HCT116 (cell line): ENCODE results near the gene PAAF1. TPM values are rescaled to one million over a fixed set of nuclear protein-coding genes. Genes with fewer than 3 reads are reported as not detected.

Experiments used
- ATAC-seq: fragments of 200-7000 bp; cut with Tn5 transposase; 2 replicates; pipeline ENCODE4 v1.9.1; 2020; ENCODE audit warnings: mild to moderate bottlenecking, moderate library complexity
- BruUV-seq: library from RNA; stranded (reverse); fragments of 400-500 nt; replicated peaks from 2 replicates; lab custom pipeline; 2021; lab: Mats Ljungman, UMichigan
- CTCF ChIA-PET: fragments of 300-600 bp; sonication (Branson Sonifier 250); formaldehyde crosslinking; loops from one replicate; lab custom pipeline; 2021; ENCODE audit warnings: antibody characterized with exemption; lab: Charles Lee
- POLR2A ChIA-PET: fragments of 300-600, 350-600 bp; sonication (Branson Sonifier 250); formaldehyde crosslinking; loops from one replicate; lab custom pipeline; 2021; ENCODE audit warnings: antibody characterized with exemption; lab: Charles Lee
- RAD21 ChIA-PET, 2 experiments: fragments of 300-600 bp; sonication (Branson Sonifier 250); formaldehyde crosslinking; loops; one replicate each; lab custom pipeline; 2023; ENCODE audit warnings: low total read pairs in 2 of 2; ENCODE audit not compliant: uncharacterized antibody in 2 of 2, unreplicated experiment in 2 of 2, low non-redundant PET in 1 of 2; lab: Charles Lee
- DNase-seq: peaks from one replicate; pipeline ENCODE4 v3.0.0-alpha.2; 2010; ENCODE audit warnings: low read depth, low spot score
- H2AFZ ChIP-seq: fragments of 200-600 bp; shearing (Covaris generic), sonication (generic); 2 replicates; pipeline ENCODE4 v1.6.1; 2017; ENCODE audit warnings: low read depth, mixed run types, mixed read lengths, antibody characterized with exemption, low read length; ENCODE audit not compliant: poor library complexity, severe bottlenecking
- H3K27ac ChIP-seq: 2 replicates; pipeline ENCODE4 v1.5.1; 2012; ENCODE audit warnings: low read depth, low read length
- H3K27me3 ChIP-seq: fragments of 200-600 bp; sonication (generic); 2 replicates; pipeline ENCODE4 v1.6.1; 2016; ENCODE audit warnings: mixed run types, low read length, mixed read lengths; ENCODE audit not compliant: insufficient read depth
- H3K36me3 ChIP-seq, 2 experiments: fragments of 200-500 bp in 1 of 2; fragments of 200-600 bp in 1 of 2; sonication (Bioruptor generic) in 1 of 2; sonication (generic) in 1 of 2; 2 replicates each; pipeline versions ENCODE4 v1.5.1 to v1.6.1; 2014 to 2016; ENCODE audit warnings: low read length in 2 of 2, inconsistent platforms in 1 of 2, mixed read lengths in 1 of 2, mixed run types in 1 of 2; ENCODE audit not compliant: insufficient read depth in 2 of 2, control insufficient read depth in 1 of 2
- H3K4me1 ChIP-seq, 2 experiments: fragments of 200-600 bp in 1 of 2; sonication (generic) in 1 of 2; 2 replicates each; pipeline versions ENCODE4 v1.5.1 to v1.6.1; 2012 to 2017; ENCODE audit warnings: low read length in 2 of 2, inconsistent platforms in 1 of 2, mild to moderate bottlenecking in 1 of 2, mixed read lengths in 1 of 2, mixed run types in 1 of 2, moderate library complexity in 1 of 2; ENCODE audit not compliant: insufficient read depth in 2 of 2, control insufficient read depth in 1 of 2
- H3K4me2 ChIP-seq: fragments of 200-600 bp; sonication (generic); 2 replicates; pipeline ENCODE4 v1.6.1; 2017; ENCODE audit warnings: mixed run types, low read length, mixed read lengths
- H3K4me3 ChIP-seq, 2 experiments: fragments of 200-600 bp in 1 of 2; sonication (generic) in 1 of 2; replicated peaks in 1 of 2; 2 replicates each; pipeline ENCODE4 v1.5.1; 2011 to 2016; ENCODE audit warnings: low read length in 2 of 2, control low read depth in 1 of 2, low read depth in 1 of 2, mild to moderate bottlenecking in 1 of 2, mixed read lengths in 1 of 2, mixed run types in 1 of 2
- H3K79me2 ChIP-seq: fragments of 200-600 bp; sonication (generic); 2 replicates; pipeline ENCODE4 v1.6.1; 2017; ENCODE audit warnings: mild to moderate bottlenecking, mixed run types, low read length, moderate library complexity, mixed read lengths; ENCODE audit not compliant: insufficient read depth
- H3K9ac ChIP-seq: fragments of 200-600 bp; sonication (generic); 2 replicates; pipeline ENCODE4 v1.6.1; 2016; ENCODE audit warnings: low read length, mixed read lengths
- H3K9me2 ChIP-seq: fragments of 200-600 bp; sonication (generic), shearing (Covaris generic); 2 replicates; pipeline ENCODE4 v1.6.1; 2017; ENCODE audit warnings: mixed run types, mild to moderate bottlenecking, moderate library complexity; ENCODE audit not compliant: insufficient read depth
- H3K9me3 ChIP-seq, 2 experiments: fragments of 200-500 bp in 1 of 2; fragments of 200-600 bp in 1 of 2; sonication (Bioruptor generic) in 1 of 2; sonication (generic) in 1 of 2; 2 replicates each; pipeline ENCODE4 v1.6.1; 2014 to 2017; ENCODE audit warnings: low read length in 2 of 2, mixed read lengths in 2 of 2, inconsistent platforms in 1 of 2, low read depth in 1 of 2, mild to moderate bottlenecking in 1 of 2, mixed run types in 1 of 2, moderate library complexity in 1 of 2; ENCODE audit not compliant: control insufficient read depth in 1 of 2, insufficient read depth in 1 of 2
- H4K20me1 ChIP-seq: fragments of 200-600 bp; sonication (generic), shearing (Covaris generic); 2 replicates; pipeline ENCODE4 v1.6.1; 2017; ENCODE audit warnings: mixed run types, mild to moderate bottlenecking, moderate library complexity; ENCODE audit not compliant: insufficient read depth
- EGR1 ChIP-seq: IDR thresholded peaks from 2 replicates; pipeline ENCODE4 v1.6.1; 2012; ENCODE audit warnings: low read depth
- ELF1 ChIP-seq: IDR thresholded peaks from 2 replicates; pipeline ENCODE4 v1.6.1; 2012; ENCODE audit warnings: low read depth, borderline replicate concordance
- EZH2phosphoT487 ChIP-seq: fragments of 200-600 bp; IDR thresholded peaks from 2 replicates; pipeline ENCODE4 v1.6.1; 2018; ENCODE audit warnings: antibody characterized with exemption, borderline replicate concordance
- FOSL1 ChIP-seq: IDR thresholded peaks from 2 replicates; pipeline ENCODE4 v1.6.1; 2012; ENCODE audit warnings: low read depth
- JUND ChIP-seq: IDR thresholded peaks from 2 replicates; pipeline ENCODE4 v1.6.1; 2012
- POLR2A ChIP-seq: IDR thresholded peaks from 2 replicates; pipeline ENCODE4 v1.7.0; 2011; ENCODE audit warnings: borderline replicate concordance; ENCODE audit not compliant: insufficient read depth, insufficient read length; ENCODE audit errors: extremely low read depth
- RAD21 ChIP-seq: IDR thresholded peaks from 2 replicates; pipeline ENCODE4 v1.6.1; 2012; ENCODE audit warnings: low read depth, mild to moderate bottlenecking
- SP1 ChIP-seq: IDR thresholded peaks from 2 replicates; pipeline ENCODE4 v1.6.1; 2012; ENCODE audit warnings: low read depth
- SRF ChIP-seq: IDR thresholded peaks from 2 replicates; pipeline ENCODE4 v1.6.1; 2012; ENCODE audit warnings: low read depth
- TCF7L2 ChIP-seq: IDR thresholded peaks from 2 replicates; pipeline ENCODE4 v1.7.0; 2011; ENCODE audit warnings: borderline replicate concordance, inconsistent platforms; ENCODE audit not compliant: insufficient read depth, insufficient read length; ENCODE audit errors: extremely low read depth
- ZFX ChIP-seq: fragments of 450-650 bp; IDR thresholded peaks from 2 replicates; pipeline ENCODE4 v1.6.1; 2017
- ZNF274 ChIP-seq: fragments of 200-500 bp; sonication (Bioruptor generic); IDR thresholded peaks from 2 replicates; pipeline ENCODE4 v1.6.1; 2014; ENCODE audit warnings: mild to moderate bottlenecking, low read depth, low read length, inconsistent platforms
- intact Hi-C: fragments of 100-400 bp; cut with micrococcal nuclease; formaldehyde crosslinking; loops from 2 replicates; pipeline ENCODE4 v1.10.0; 2022
- total RNA-seq: library from RNA; stranded (reverse); gene quantifications from one replicate; pipeline ENCODE4 v1.2.1, GENCODE V29; 2021; ENCODE audit not compliant: unreplicated experiment
- TF ChIP-seq, protein P1 (sequence below): IDR thresholded peaks from 2 replicates; pipeline ENCODE4 v1.6.1; 2012; ENCODE audit warnings: low read depth
- TF ChIP-seq, protein P2 (sequence below): IDR thresholded peaks from 2 replicates; pipeline ENCODE4 v1.6.1; 2011; ENCODE audit warnings: mild to moderate bottlenecking, low read length, moderate library complexity; ENCODE audit not compliant: insufficient replicate concordance; ENCODE audit errors: extremely low read depth
- TF ChIP-seq, protein P3 (sequence below): IDR thresholded peaks from 2 replicates; pipeline ENCODE4 v1.6.1; 2012

Gene PAAF1
- total RNA-seq, 1 experiment from 2014 or later = 15.5 TPM

DNA sequence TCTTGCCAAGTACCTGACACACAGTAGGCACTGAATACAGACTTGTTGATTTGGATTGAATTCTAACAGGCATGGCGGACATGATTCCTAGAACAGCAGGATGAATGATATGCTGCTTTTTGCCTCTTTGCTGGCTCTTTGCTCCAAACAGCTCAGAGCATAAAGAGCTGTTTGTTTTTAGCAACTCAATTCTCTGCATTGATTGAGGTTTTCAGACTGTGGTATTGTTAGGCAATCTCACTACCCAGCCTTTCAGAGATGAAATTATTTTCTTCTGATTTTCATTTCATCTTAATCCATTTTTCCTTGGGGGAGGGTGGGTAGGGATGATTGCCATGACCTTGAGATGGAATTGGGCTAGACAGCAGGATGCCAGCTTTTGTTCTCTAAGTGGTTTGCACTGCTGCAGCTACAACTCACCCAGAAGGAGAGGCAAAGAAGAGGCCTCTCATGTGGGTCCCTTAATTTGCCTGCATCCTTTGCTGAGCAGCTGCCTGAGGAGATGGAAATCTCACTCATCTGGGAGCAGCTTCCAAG lies 20.7 kb upstream of the PAAF1 start (continued):
- no peak for TF ChIP-seq ELF1
- TF ChIP-seq SP1 = no peak

DNA sequence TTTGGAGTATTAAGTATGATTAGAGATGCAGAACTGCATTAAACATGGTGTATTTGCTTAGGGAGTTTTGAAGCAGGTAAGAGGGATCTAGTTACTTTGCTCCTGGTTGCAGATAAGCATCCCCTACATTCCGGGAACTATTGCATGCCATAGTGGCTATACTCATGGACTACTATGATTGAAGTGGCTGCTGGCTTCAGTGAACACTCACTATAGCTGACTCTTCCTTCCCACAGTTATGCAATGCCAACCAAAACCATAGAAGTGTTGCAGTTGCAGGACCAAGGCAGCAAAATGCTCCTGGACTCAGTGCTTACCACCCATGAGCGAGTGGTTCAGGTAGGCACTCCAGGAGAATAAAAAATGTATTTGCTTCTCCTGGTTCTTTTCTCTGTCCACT lies 17.1 kb upstream of the PAAF1 start:
- Histone ChIP-seq H4K20me1 (no peaks in the 10 kb centered on the region), H3K27me3 (no peaks in the 10 kb centered on the region), H3K27ac (no peak overlapping the region), H3K9me3 (no peaks in the 10 kb centered on the region), H2AFZ (no peak overlapping the region), H3K79me2 (no peaks in the 10 kb centered on the region), H3K4me1 (no peaks in the 10 kb centered on the region), H3K9ac (no peak overlapping the region), H3K36me3 (peaks cover 4 to 5% of the 10 kb centered on the region in 2 experiments; a peak in 3 of 4 replicates), H3K4me3 (no peak overlapping the region), H3K4me2 (no peak overlapping the region), H3K9me2 (no peaks in the 10 kb centered on the region; the same call in 1 of the 2 replicates)
- ATAC-seq = no peak
- TF ChIP-seq SRF = no peak
- DNase-seq = no peak
- RAD21 ChIA-PET = no interaction called here
- no TSS peak for BruUV-seq
- CTCF ChIA-PET = no interaction called here
- intact Hi-C loops = no loop called here
- POLR2A ChIA-PET = no interaction called here

DNA sequence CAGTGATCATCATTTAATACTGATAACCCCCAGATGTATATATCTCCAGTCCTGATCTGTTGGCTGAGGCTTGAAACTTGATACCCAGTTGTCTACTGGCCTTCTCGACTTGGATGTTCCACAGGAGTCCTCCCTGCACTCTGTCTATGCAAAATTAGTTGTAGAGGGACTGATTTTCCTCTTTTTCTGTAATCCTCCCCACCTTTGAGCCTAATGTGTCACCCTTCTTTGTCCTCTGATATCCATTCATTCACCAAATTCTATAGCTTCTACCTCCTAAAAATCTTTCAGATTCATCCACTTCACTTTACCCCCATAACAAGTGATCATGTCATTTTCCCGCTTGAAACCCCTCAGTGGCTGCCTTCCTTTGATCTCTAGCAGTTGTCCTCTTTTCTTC lies 16.6 kb upstream of the PAAF1 start:
- intact Hi-C loops = no loop called here
- H3K9ac ChIP-seq = no peak overlapping the region
- peaks cover 4 to 5% of the 10 kb centered on the region in 2 experiments; a peak in 3 of 4 replicates for H3K36me3 ChIP-seq
- no peak overlapping the region for H3K4me3 ChIP-seq
- H3K27me3 ChIP-seq = no peaks in the 10 kb centered on the region
- H3K9me3 ChIP-seq = no peaks in the 10 kb centered on the region
- POLR2A ChIA-PET = no interaction called here
- no peaks in the 10 kb centered on the region for H3K4me1 ChIP-seq
- BruUV-seq = no TSS peak
- no peaks in the 10 kb centered on the region; the same call in 1 of the 2 replicates for H3K9me2 ChIP-seq
- ATAC-seq (no peak), DNase-seq (no peak)
- H3K4me2 ChIP-seq = no peak overlapping the region
- CTCF ChIA-PET = no interaction called here
- H3K79me2 ChIP-seq = no peaks in the 10 kb centered on the region
- RAD21 ChIA-PET = no interaction called here
- no peak overlapping the region for H2AFZ ChIP-seq
- H3K27ac ChIP-seq = no peak overlapping the region
- no peaks in the 10 kb centered on the region for H4K20me1 ChIP-seq
- TF ChIP-seq, protein P1, sequence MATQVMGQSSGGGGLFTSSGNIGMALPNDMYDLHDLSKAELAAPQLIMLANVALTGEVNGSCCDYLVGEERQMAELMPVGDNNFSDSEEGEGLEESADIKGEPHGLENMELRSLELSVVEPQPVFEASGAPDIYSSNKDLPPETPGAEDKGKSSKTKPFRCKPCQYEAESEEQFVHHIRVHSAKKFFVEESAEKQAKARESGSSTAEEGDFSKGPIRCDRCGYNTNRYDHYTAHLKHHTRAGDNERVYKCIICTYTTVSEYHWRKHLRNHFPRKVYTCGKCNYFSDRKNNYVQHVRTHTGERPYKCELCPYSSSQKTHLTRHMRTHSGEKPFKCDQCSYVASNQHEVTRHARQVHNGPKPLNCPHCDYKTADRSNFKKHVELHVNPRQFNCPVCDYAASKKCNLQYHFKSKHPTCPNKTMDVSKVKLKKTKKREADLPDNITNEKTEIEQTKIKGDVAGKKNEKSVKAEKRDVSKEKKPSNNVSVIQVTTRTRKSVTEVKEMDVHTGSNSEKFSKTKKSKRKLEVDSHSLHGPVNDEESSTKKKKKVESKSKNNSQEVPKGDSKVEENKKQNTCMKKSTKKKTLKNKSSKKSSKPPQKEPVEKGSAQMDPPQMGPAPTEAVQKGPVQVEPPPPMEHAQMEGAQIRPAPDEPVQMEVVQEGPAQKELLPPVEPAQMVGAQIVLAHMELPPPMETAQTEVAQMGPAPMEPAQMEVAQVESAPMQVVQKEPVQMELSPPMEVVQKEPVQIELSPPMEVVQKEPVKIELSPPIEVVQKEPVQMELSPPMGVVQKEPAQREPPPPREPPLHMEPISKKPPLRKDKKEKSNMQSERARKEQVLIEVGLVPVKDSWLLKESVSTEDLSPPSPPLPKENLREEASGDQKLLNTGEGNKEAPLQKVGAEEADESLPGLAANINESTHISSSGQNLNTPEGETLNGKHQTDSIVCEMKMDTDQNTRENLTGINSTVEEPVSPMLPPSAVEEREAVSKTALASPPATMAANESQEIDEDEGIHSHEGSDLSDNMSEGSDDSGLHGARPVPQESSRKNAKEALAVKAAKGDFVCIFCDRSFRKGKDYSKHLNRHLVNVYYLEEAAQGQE = no peak
- TF ChIP-seq JUND = no peak
- no peak for TF ChIP-seq EZH2phosphoT487
- no peak for TF ChIP-seq ZNF274
- TF ChIP-seq, protein P2, sequence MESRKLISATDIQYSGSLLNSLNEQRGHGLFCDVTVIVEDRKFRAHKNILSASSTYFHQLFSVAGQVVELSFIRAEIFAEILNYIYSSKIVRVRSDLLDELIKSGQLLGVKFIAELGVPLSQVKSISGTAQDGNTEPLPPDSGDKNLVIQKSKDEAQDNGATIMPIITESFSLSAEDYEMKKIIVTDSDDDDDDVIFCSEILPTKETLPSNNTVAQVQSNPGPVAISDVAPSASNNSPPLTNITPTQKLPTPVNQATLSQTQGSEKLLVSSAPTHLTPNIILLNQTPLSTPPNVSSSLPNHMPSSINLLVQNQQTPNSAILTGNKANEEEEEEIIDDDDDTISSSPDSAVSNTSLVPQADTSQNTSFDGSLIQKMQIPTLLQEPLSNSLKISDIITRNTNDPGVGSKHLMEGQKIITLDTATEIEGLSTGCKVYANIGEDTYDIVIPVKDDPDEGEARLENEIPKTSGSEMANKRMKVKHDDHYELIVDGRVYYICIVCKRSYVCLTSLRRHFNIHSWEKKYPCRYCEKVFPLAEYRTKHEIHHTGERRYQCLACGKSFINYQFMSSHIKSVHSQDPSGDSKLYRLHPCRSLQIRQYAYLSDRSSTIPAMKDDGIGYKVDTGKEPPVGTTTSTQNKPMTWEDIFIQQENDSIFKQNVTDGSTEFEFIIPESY = no peak
- TF ChIP-seq, protein P3, sequence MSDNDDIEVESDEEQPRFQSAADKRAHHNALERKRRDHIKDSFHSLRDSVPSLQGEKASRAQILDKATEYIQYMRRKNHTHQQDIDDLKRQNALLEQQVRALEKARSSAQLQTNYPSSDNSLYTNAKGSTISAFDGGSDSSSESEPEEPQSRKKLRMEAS = no peak
- TF ChIP-seq POLR2A = no peak
- TF ChIP-seq EGR1 = no peak
- no peak for TF ChIP-seq FOSL1
- TF ChIP-seq ZFX = no peak
- no peak for TF ChIP-seq RAD21
- TF ChIP-seq TCF7L2 = no peak
